ENCODE results near the gene SPACA4.

DNA sequence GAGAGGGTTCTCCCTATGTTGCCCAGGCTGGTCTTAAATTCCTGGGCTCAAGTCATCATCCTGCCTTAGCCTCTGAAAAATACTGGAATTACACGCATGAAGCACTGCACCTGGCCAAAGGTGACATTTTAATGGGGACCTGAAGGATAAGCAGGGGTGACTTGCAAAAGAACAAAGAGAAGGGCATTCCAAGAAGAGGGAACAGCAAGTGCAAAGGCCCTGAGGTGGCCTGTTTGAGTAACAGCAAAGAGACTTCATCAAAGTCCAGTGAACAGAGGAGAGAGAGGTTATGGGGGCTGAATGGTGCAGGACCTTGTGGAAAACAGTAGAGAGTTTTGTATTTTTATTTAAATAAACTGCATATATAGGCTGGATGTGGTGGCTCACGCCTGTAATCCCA lies 35.3 kb downstream of the SPACA4 start:
- TF ChIP-seq MXI1 (IDR thresholded peaks at IDR 0.05; ENCODE audit: low read depth, low read length), result no peak
- TF ChIP-seq FOXJ3 (CRISPR knock-in tag; IDR thresholded peaks at IDR 0.05), result no peak
- no peak for TF ChIP-seq CTCF (IDR thresholded peaks at IDR 0.05)
- TF ChIP-seq SIN3A (IDR thresholded peaks at IDR 0.05; ENCODE audit: borderline replicate concordance, low read depth, low read length), result no peak
- TF ChIP-seq POLR2AphosphoS5 (IDR thresholded peaks at IDR 0.05; ENCODE audit: low read depth, low read length), result no peak
- TF ChIP-seq ELF1 (IDR thresholded peaks at IDR 0.05), result no peak

Data from SK-N-SH (cell line).